ENCODE measurements around the gene USB1. TPM values are rescaled to one million over a fixed set of nuclear protein-coding genes. Genes with fewer than 3 reads are reported as not detected.

Gene USB1
- total RNA-seq, 2 experiments from 2014 or later, result 67.0 to 68.6 TPM

DNA sequence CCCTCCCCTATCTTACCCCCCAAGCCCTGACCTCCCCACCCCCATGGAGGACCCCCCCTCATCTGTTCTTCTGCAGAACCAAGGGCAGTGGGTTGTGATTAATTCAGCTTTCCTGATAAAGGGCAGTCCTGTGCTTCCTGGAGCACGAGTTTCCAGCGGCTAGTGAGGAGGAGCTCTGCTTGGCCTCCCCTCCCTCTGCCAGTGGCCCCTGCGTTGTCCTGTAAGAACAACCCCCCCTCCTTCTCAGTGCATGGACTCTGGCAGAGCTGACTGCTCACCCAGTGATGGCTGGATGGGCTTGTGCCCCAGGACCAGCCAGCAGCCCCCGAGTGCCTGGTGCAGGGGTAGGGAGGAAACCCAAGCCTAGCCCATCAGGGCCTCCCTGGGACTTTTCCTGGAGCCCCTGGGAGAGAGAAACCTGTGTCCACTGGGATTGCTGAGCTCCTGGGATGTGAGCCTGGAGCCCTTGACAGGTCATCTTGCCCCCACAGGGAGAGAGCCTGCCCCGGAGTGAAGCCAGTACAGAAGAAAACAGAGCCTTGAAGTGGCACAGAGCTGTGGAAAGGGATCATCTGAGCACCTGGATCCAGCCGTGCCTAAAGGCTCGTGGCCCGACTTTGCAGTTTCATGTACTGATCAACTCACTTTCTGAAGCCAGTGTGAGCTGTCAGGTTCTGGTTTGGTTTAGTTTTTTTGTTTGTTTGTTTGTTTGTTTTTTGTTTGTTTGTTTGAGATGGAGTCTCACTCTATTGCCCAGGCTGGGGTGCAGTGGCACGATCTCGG is 50.8 kb downstream of the USB1 start:
- Mint-ChIP-seq H3K27me3 (ENCODE audit: low read depth) (no peaks in the 10 kb centered on the region), H3K27ac (no peak overlapping the region), H3K4me1 (ENCODE audit: low read depth) (peaks cover 4% of the 10 kb centered on the region), H3K9me3 (ENCODE audit: insufficient read depth) (no peaks in the 10 kb centered on the region), H3K36me3 (ENCODE audit: low read depth) (no peaks in the 10 kb centered on the region), H3K4me3 (no peak overlapping the region)
- POLR2A ChIA-PET, result no interaction called here
- ATAC-seq (no peak), DNase-seq (no peak)
- CTCF ChIA-PET, result interaction anchor here (0.6 kb wide), 1 partner anchor 16 kb away, joined by 3 read pairs; no protein-coding TSS in a partner anchor

DNA sequence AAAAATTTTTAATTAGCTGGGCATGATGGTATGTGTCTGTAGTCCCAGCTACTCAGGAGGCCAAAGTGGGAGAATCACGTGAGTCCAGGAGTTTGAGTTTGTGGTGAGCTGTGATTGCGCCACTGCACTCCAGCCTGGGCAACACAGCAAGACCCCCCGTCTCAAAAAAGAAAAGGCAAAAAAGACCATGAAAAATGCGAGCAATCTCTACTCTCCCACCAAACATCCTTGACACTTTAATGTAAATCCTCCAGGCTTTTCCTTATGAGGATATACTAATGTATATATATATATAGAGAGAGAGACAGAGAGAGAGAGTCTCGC is 52.4 kb downstream of the USB1 start:
- peaks cover 4% of the 10 kb centered on the region for H3K4me1 Mint-ChIP-seq (ENCODE audit: low read depth)
- ATAC-seq (no peak), DNase-seq (no peak)
- no peak overlapping the region for H3K27ac Mint-ChIP-seq
- no peak overlapping the region for H3K4me3 Mint-ChIP-seq
- POLR2A ChIA-PET, result no interaction called here
- no peaks in the 10 kb centered on the region for H3K36me3 Mint-ChIP-seq (ENCODE audit: low read depth)
- no peaks in the 10 kb centered on the region for H3K9me3 Mint-ChIP-seq (ENCODE audit: insufficient read depth)
- CTCF ChIA-PET, result no interaction called here
- peaks cover 1% of the 10 kb centered on the region for H3K27me3 Mint-ChIP-seq (ENCODE audit: low read depth)

DNA sequence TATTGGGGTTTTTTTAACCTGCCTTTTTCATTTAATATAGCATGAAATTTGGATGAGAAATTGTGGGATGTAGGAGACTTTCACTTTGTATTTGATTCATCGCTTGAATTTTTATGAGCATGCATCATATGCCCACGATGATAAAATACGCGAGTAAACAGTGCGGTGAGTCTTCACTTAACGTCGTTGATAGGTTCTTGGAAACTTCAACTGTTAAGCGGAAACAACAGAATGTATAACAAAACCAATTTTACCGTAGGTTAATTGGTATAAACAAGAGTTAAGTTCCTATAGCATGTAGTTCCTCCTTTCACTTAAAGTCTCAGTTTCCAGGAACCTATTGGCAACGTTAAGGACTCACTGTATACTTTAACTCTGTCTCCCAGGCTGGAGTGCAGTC is 53.1 kb downstream of the USB1 start:
- Mint-ChIP-seq H3K36me3 (ENCODE audit: low read depth) (no peaks in the 10 kb centered on the region), H3K27me3 (ENCODE audit: low read depth) (peaks cover 1% of the 10 kb centered on the region), H3K4me3 (no peak overlapping the region), H3K4me1 (ENCODE audit: low read depth) (peaks cover 4% of the 10 kb centered on the region), H3K27ac (no peak overlapping the region), H3K9me3 (ENCODE audit: insufficient read depth) (no peaks in the 10 kb centered on the region)
- no peak for DNase-seq
- POLR2A ChIA-PET, result no interaction called here
- ATAC-seq, result no peak
- CTCF ChIA-PET, result no interaction called here

DNA sequence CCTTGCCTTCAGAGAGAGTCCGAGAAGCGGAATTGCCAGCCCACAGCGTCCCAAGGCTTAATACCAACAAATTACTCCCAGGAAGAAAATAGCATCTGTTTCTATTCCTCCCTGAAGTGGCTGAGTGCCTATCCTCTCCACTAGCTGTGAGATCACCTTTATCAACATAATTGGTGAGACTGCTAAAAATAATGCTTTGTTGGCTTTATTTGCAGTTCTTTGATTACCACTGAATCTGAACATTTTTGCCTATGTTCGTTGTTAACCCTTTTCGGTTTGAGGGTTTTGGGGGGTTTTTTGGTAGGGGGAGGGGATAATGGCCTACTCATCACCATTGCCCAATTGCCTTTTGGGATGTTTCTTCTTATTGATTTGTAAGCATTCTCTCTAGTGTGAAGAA is 55.4 kb downstream of the USB1 start:
- ChIA-PET POLR2A (no interaction called here), CTCF (no interaction called here)
- Mint-ChIP-seq H3K27me3 (ENCODE audit: low read depth) (peaks cover 1% of the 10 kb centered on the region), H3K4me3 (no peak overlapping the region), H3K4me1 (ENCODE audit: low read depth) (peaks cover 4% of the 10 kb centered on the region), H3K9me3 (ENCODE audit: insufficient read depth) (no peaks in the 10 kb centered on the region), H3K27ac (no peak overlapping the region), H3K36me3 (ENCODE audit: low read depth) (no peaks in the 10 kb centered on the region)
- ATAC-seq (no peak), DNase-seq (no peak)

DNA sequence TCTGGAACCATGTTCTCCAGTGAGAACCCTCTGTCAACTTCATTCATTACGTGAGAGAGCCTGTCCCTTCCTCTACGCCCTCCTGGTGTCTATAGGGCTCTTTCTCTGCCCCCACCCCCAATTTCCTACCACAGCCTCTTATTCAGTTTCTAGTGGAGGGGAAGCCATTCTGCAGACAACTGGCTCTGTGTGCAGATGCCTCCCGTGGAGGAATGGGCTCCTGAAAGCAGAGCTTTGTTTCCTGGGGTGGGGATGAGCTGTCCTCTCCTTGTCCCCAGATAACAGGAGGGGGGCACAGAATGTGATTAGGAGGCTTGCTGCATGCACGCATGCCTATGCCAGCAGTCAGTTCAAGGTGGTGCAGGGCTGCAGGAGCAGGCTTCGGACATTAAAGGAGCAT is 55.9 kb downstream of the USB1 start:
- no peak overlapping the region for H3K27ac Mint-ChIP-seq
- no peaks in the 10 kb centered on the region for H3K36me3 Mint-ChIP-seq (ENCODE audit: low read depth)
- DNase-seq (no peak), ATAC-seq (no peak)
- no peak overlapping the region for H3K4me3 Mint-ChIP-seq
- POLR2A ChIA-PET, result no interaction called here
- H3K27me3 Mint-ChIP-seq (ENCODE audit: low read depth), result peaks cover 1% of the 10 kb centered on the region
- H3K9me3 Mint-ChIP-seq (ENCODE audit: insufficient read depth), result no peaks in the 10 kb centered on the region
- CTCF ChIA-PET, result no interaction called here
- H3K4me1 Mint-ChIP-seq (ENCODE audit: low read depth), result peaks cover 4% of the 10 kb centered on the region

DNA sequence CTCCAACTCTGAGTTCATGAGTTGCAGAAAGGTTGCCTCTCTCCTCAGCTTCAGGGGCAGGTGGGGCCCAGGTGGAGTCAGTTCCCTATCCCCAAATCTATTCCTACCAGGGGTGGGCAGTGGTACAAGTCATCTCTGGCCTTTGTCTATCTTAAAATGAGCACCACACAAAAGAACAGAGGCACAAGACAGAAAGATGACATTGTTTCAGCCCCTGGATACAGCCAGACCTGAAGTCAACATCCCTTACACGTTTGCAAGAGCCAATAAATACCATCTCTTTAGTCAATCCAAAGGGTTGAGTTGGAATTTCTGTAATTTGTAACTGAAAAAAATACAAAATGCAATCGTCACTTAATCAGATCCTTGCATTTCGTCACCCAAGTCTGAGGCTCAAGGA is 56.6 kb downstream of the USB1 start:
- Mint-ChIP-seq H3K27ac (no peak overlapping the region), H3K4me1 (ENCODE audit: low read depth) (peaks cover 4% of the 10 kb centered on the region), H3K27me3 (ENCODE audit: low read depth) (peaks cover 1% of the 10 kb centered on the region), H3K9me3 (ENCODE audit: insufficient read depth) (no peaks in the 10 kb centered on the region), H3K4me3 (no peak overlapping the region), H3K36me3 (ENCODE audit: low read depth) (no peaks in the 10 kb centered on the region)
- ChIA-PET CTCF (no interaction called here), POLR2A (no interaction called here)
- DNase-seq, result no peak
- no peak for ATAC-seq

DNA sequence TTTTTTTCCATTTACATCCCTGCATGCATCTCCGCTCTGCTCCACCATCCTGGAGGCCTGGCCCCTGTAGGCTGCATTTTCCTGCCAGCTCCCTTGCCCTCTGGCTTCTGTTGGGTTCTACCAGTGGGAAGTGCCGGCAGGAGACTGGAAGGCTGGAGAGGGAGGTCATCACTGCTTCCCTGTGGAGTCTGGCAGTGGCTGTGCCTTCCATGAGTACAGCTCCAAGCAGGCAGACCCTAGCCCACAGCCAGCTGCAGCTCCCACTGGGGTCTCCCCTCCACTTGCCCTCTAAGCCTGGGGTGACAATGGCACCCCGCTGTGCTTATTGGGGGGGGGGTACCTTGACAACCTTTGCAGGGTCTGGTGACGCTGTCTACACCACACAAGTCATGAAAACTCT is 61.6 kb downstream of the USB1 start:
- DNase-seq (no peak), ATAC-seq (no peak)
- Mint-ChIP-seq H3K4me3 (no peak overlapping the region), H3K4me1 (ENCODE audit: low read depth) (no peaks in the 10 kb centered on the region), H3K9me3 (ENCODE audit: insufficient read depth) (no peaks in the 10 kb centered on the region), H3K27ac (no peak overlapping the region), H3K36me3 (ENCODE audit: low read depth) (no peaks in the 10 kb centered on the region), H3K27me3 (ENCODE audit: low read depth) (peaks cover 1% of the 10 kb centered on the region)
- POLR2A ChIA-PET, result no interaction called here
- CTCF ChIA-PET, result no interaction called here

DNA sequence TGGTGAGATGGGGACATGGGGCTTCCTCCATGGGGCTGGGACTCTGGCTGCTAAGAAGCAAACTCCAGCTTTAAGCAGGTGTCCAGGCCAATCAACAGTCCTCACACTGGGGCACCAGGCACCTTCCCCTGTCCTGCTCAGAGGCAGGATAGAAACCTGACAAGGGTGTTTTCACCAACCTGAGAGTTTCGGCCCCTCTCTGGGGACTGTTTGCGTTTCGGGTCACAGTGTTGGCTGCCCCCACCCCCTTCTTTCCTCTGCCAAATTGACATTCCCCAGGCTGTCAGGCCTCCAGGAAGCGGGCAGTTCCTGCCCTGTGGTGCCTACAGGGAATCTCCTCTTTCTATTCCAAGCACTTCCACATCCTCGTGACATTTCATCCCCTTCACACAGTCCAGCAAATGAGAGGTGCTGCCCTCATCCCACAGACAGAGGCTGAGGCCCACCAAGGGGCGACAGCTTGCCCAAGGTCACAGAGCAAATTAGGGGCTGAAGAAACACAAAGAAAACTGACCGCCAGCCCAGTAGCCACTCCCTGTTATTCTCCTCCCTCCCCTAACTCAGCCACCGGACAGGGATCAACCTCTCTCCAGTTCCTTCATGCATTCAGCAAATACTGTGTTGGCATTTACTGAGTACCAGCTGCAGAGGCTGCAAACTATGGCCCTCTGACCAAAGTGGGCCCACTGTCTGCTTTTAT is 62.3 kb downstream of the USB1 start:
- DNase-seq (no peak), ATAC-seq (no peak)
- POLR2A ChIA-PET, result no interaction called here
- CTCF ChIA-PET, result no interaction called here
- no peaks in the 10 kb centered on the region for H3K4me1 Mint-ChIP-seq (ENCODE audit: low read depth)
- no peak overlapping the region for H3K27ac Mint-ChIP-seq
- H3K9me3 Mint-ChIP-seq (ENCODE audit: insufficient read depth), result no peaks in the 10 kb centered on the region
- no peaks in the 10 kb centered on the region for H3K27me3 Mint-ChIP-seq (ENCODE audit: low read depth)
- H3K36me3 Mint-ChIP-seq (ENCODE audit: low read depth), result no peaks in the 10 kb centered on the region
- H3K4me3 Mint-ChIP-seq, result no peak overlapping the region

DNA sequence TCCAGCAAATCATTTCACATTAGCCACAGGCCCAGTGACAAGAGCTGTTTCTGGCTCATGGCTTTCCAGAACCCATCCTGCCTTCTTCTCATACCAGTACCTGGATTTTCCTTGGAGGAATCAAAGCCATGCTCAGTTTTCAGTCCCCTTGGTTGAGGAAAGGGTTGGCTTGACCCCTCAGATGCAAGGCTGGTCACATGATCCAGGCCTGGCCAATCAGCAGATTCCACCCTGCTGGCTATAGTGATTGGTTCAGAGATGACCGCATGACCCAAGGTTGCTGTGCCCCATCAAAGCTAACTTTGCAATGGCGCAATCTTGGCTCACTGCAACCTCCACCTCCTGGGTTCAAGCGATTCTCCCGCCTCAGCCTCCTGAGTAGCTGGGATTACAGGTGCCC is 69.4 kb downstream of the USB1 start:
- Mint-ChIP-seq H3K36me3 (ENCODE audit: low read depth) (no peaks in the 10 kb centered on the region), H3K4me3 (no peak overlapping the region)

More for the DNA sequence above, 69.4 kb downstream of the USB1 start:
- H3K4me1 Mint-ChIP-seq (ENCODE audit: low read depth), result no peaks in the 10 kb centered on the region
- CTCF ChIA-PET, result no interaction called here
- POLR2A ChIA-PET, result no interaction called here
- DNase-seq (no peak), ATAC-seq (no peak)
- no peak overlapping the region for H3K27ac Mint-ChIP-seq
- H3K9me3 Mint-ChIP-seq (ENCODE audit: insufficient read depth), result no peaks in the 10 kb centered on the region
- H3K27me3 Mint-ChIP-seq (ENCODE audit: low read depth), result no peaks in the 10 kb centered on the region

Other genes with a start within 250 kb of the USB1 start
- under 1 TPM in 1 of 2 experiments, not detected in 1; 0.53 TPM for gene KIFC3, start 198.9 kb upstream of the USB1 start, total RNA-seq
- not detected for gene CNGB1, start 30.3 kb upstream of the USB1 start, total RNA-seq
- 10 to 100 TPM; 16.6 to 17.0 TPM for gene ZNF319, start 735 bp upstream of the USB1 start, total RNA-seq
- gene MMP15, start 24.3 kb downstream of the USB1 start, total RNA-seq, result under 1 TPM; 0.50 to 0.61 TPM
- 10 to 100 TPM; 48.1 to 48.4 TPM for gene CFAP20, start 128.0 kb downstream of the USB1 start, total RNA-seq
- gene CSNK2A2, start 196.7 kb downstream of the USB1 start, total RNA-seq, result 10 to 100 TPM; 62.2 to 67.1 TPM

All from activated CD8-positive, alpha-beta T cell treated with anti-CD3 and anti-CD28 coated beads, Interleukin-2, amount 10 ng/mL, durations not matched to agents 7 days and 5 days (primary cell).